H1 (cell line): ENCODE measurements around the gene SPOCK1. TPM values are rescaled to one million over a fixed set of nuclear protein-coding genes. Genes with fewer than 3 reads are reported as not detected.

Source experiments
- CTCF ChIA-PET: fragments of 300-600 bp; sonication (Branson Sonifier 250); formaldehyde crosslinking; loops from one replicate; lab custom pipeline; 2021; ENCODE audit not compliant: partially characterized antibody; lab: Charles Lee
- POLR2A ChIA-PET: fragments of 300-600 bp; sonication (Branson Sonifier 250); formaldehyde crosslinking; loops from one replicate; lab custom pipeline; 2021; ENCODE audit warnings: inconsistent platforms; ENCODE audit not compliant: partially characterized antibody; lab: Charles Lee
- DNase-seq, 2 experiments: peaks; one replicate each; pipeline versions ENCODE4 v3.0.0 to v3.0.0-alpha.2; 2010 to 2022; ENCODE audit warnings: low spot score in 2 of 2, low read depth in 1 of 2, mixed read lengths in 1 of 2
- FAIRE-seq: peaks from 2 replicates; lab custom pipeline; 2011; peaks lifted over from hg19 to GRCh38; lab: Jason Lieb, UNC
- H2AFZ ChIP-seq: 2 replicates; pipeline ENCODE4 v1.8.1; 2012; ENCODE audit warnings: low read length, inconsistent platforms
- H2AK5ac ChIP-seq: 2 replicates; pipeline ENCODE4 v1.6.1; 2013; ENCODE audit warnings: low read depth, low read length
- H2BK120ac ChIP-seq: replicated peaks from 2 replicates; pipeline ENCODE3; 2013; ENCODE audit warnings: low read depth, low read length, inconsistent platforms
- H2BK12ac ChIP-seq: 2 replicates; pipeline ENCODE4 v1.6.1; 2013; ENCODE audit warnings: low read depth, low read length
- H2BK15ac ChIP-seq: 2 replicates; pipeline ENCODE4 v1.6.1; 2013; ENCODE audit warnings: low read length
- H2BK20ac ChIP-seq: 2 replicates; pipeline ENCODE4 v1.6.1; 2013; ENCODE audit warnings: low read length
- H2BK5ac ChIP-seq: 2 replicates; pipeline ENCODE4 v1.6.1; 2013; ENCODE audit warnings: low read depth, low read length
- H3K14ac ChIP-seq: 2 replicates; pipeline ENCODE4 v1.6.1; 2013; ENCODE audit warnings: inconsistent platforms; ENCODE audit not compliant: insufficient read length
- H3K18ac ChIP-seq: 2 replicates; pipeline ENCODE4 v1.6.1; 2013; ENCODE audit warnings: low read length; ENCODE audit errors: extremely low read depth
- H3K23ac ChIP-seq: 2 replicates; pipeline ENCODE4 v1.6.1; 2013; ENCODE audit warnings: inconsistent platforms; ENCODE audit not compliant: insufficient read length
- H3K23me2 ChIP-seq: 2 replicates; pipeline ENCODE4 v1.6.1; 2013; ENCODE audit warnings: low read depth, low read length
- H3K27ac ChIP-seq: 2 replicates; pipeline ENCODE4 v1.6.1; 2011; ENCODE audit warnings: low read depth, low read length, inconsistent platforms
- H3K27me3 ChIP-seq, 4 experiments: replicated peaks in 1 of 4; 1 replicate in 1 of 4; 2 replicates in 3 of 4; pipeline versions ENCODE4 v1.6.1 to v1.8.1; 2011 to 2013; ENCODE audit warnings: low read length in 3 of 4, mild to moderate bottlenecking in 3 of 4, inconsistent platforms in 2 of 4, mixed read lengths in 2 of 4, moderate library complexity in 1 of 4; ENCODE audit not compliant: control insufficient read depth in 3 of 4, insufficient read depth in 3 of 4; ENCODE audit errors: extremely low read depth in 1 of 4
- H3K36me3 ChIP-seq, 4 experiments: 2 replicates each; pipeline versions ENCODE4 v1.6.1 to v1.8.1; 2011 to 2013; ENCODE audit warnings: mild to moderate bottlenecking in 4 of 4, low read length in 3 of 4, moderate library complexity in 2 of 4, control low read depth in 1 of 4, inconsistent platforms in 1 of 4; ENCODE audit not compliant: insufficient read depth in 4 of 4, control insufficient read depth in 2 of 4
- H3K4ac ChIP-seq: replicated peaks from 2 replicates; pipeline ENCODE3; 2013; ENCODE audit warnings: low read length, low read depth, mixed read lengths, inconsistent platforms; ENCODE audit not compliant: insufficient read length
- H3K4me1 ChIP-seq, 4 experiments: replicated peaks in 1 of 4; 1 replicate in 1 of 4; 2 replicates in 3 of 4; pipeline versions ENCODE4 v1.6.1 to v1.8.1; 2011 to 2013; ENCODE audit warnings: low read length in 3 of 4, inconsistent platforms in 2 of 4, mixed read lengths in 1 of 4; ENCODE audit not compliant: insufficient read depth in 4 of 4, control insufficient read depth in 3 of 4
- H3K4me2 ChIP-seq, 2 experiments: 2 replicates each; pipeline versions ENCODE4 v1.6.1 to v1.8.1; 2011 to 2013; ENCODE audit warnings: low read depth in 2 of 2, low read length in 2 of 2, control low read depth in 1 of 2, inconsistent platforms in 1 of 2, mild to moderate bottlenecking in 1 of 2; ENCODE audit not compliant: insufficient read depth in 1 of 2
- H3K4me3 ChIP-seq, 4 experiments: fragments of 200-600, 300-600 bp in 1 of 4; sonication (generic), shearing (Covaris generic), sonication (Bioruptor Twin) in 1 of 4; 2 replicates each; pipeline versions ENCODE4 v1.5.1 to v1.8.1; 2011 to 2016; ENCODE audit warnings: low read length in 4 of 4, low read depth in 3 of 4, control low read depth in 2 of 4, inconsistent platforms in 2 of 4, mild to moderate bottlenecking in 2 of 4, mixed read lengths in 1 of 4, moderate library complexity in 1 of 4; ENCODE audit not compliant: insufficient read depth in 2 of 4; ENCODE audit errors: extremely low read depth in 1 of 4
- H3K56ac ChIP-seq: replicated peaks from 2 replicates; pipeline ENCODE3; 2013; ENCODE audit warnings: low read depth, mild to moderate bottlenecking, mixed read lengths, low read length, inconsistent platforms; ENCODE audit not compliant: insufficient read length
- H3K79me1 ChIP-seq: 2 replicates; pipeline ENCODE4 v1.6.1; 2013; ENCODE audit warnings: low read depth, low read length, control low read depth
- H3K79me2 ChIP-seq, 2 experiments: 2 replicates each; pipeline versions ENCODE4 v1.6.1 to v1.8.1; 2012 to 2013; ENCODE audit warnings: low read length in 2 of 2, mild to moderate bottlenecking in 2 of 2, inconsistent platforms in 1 of 2; ENCODE audit not compliant: insufficient read depth in 2 of 2, control insufficient read depth in 1 of 2
- H3K9ac ChIP-seq, 4 experiments: replicated peaks in 1 of 4; 1 replicate in 1 of 4; 2 replicates in 3 of 4; pipeline versions ENCODE4 v1.6.1 to v1.8.1; 2011 to 2013; ENCODE audit warnings: low read depth in 3 of 4, low read length in 3 of 4, control low read depth in 2 of 4, mild to moderate bottlenecking in 2 of 4, moderate library complexity in 2 of 4, inconsistent platforms in 1 of 4; ENCODE audit errors: extremely low read depth in 1 of 4
- H3K9me3 ChIP-seq, 2 experiments: 2 replicates each; pipeline versions ENCODE4 v1.6.1 to v1.8.1; 2012 to 2013; ENCODE audit warnings: mild to moderate bottlenecking in 2 of 2, moderate library complexity in 2 of 2, control low read depth in 1 of 2, inconsistent platforms in 1 of 2, low read depth in 1 of 2, low read length in 1 of 2, mixed read lengths in 1 of 2; ENCODE audit not compliant: insufficient read depth in 2 of 2
- H4K20me1 ChIP-seq, 2 experiments: replicated peaks in 1 of 2; 2 replicates each; pipeline versions ENCODE3 to v1.8.1; 2011 to 2013; ENCODE audit warnings: inconsistent platforms in 2 of 2, low read length in 2 of 2, mild to moderate bottlenecking in 1 of 2; ENCODE audit not compliant: insufficient read depth in 2 of 2, control insufficient read depth in 1 of 2
- H4K5ac ChIP-seq: 2 replicates; pipeline ENCODE4 v1.6.1; 2013; ENCODE audit warnings: low read length, low read depth, mixed read lengths, inconsistent platforms; ENCODE audit not compliant: insufficient read length
- H4K8ac ChIP-seq: 2 replicates; pipeline ENCODE4 v1.8.0; 2013; ENCODE audit warnings: mild to moderate bottlenecking, moderate library complexity, low read length, inconsistent platforms; ENCODE audit not compliant: insufficient read depth; ENCODE audit errors: extremely low read depth
- H4K91ac ChIP-seq: replicated peaks from 2 replicates; pipeline ENCODE3; 2013; ENCODE audit warnings: low read length, mixed read lengths, inconsistent platforms; ENCODE audit not compliant: insufficient read length
- CTBP2 ChIP-seq: IDR thresholded peaks from 2 replicates; pipeline ENCODE4 v1.7.0; 2011; ENCODE audit warnings: borderline replicate concordance, mild to moderate bottlenecking, moderate library complexity, mixed read lengths, low read length; ENCODE audit not compliant: insufficient read depth, insufficient read length
- NANOG ChIP-seq: IDR thresholded peaks from 2 replicates; pipeline ENCODE4 v1.6.1; 2011; ENCODE audit warnings: low read length, low read depth, mild to moderate bottlenecking, inconsistent platforms; ENCODE audit not compliant: insufficient read depth, poor library complexity, severe bottlenecking
- POLR2AphosphoS5 ChIP-seq: IDR thresholded peaks from 2 replicates; pipeline ENCODE4 v1.6.1; 2011; ENCODE audit warnings: low read depth, low read length
- SIN3A ChIP-seq, 2 experiments: IDR thresholded peaks in 1 of 2; conservative IDR thresholded peaks in 1 of 2; 2 replicates each; pipeline ENCODE4 v1.6.1; 2011 to 2012; ENCODE audit warnings: low read length in 2 of 2, improper control_type of control experiment in 1 of 2, low read depth in 1 of 2, mild to moderate bottlenecking in 1 of 2
- SP1 ChIP-seq: IDR thresholded peaks from 2 replicates; pipeline ENCODE4 v1.6.1; 2011; ENCODE audit warnings: low read depth, low read length
- TAF1 ChIP-seq: IDR thresholded peaks from 2 replicates; pipeline ENCODE4 v1.6.1; 2011; ENCODE audit warnings: mild to moderate bottlenecking, low read depth, low read length
- TCF12 ChIP-seq: IDR thresholded peaks from 2 replicates; pipeline ENCODE4 v1.6.1; 2011; ENCODE audit warnings: low read depth, mild to moderate bottlenecking, low read length
- WGBS, 2 experiments: shearing (Covaris generic) in 1 of 2; methylation state at CpG; one replicate each; pipeline versions ENCODE4 v1.1.6 to v1.1.7; 2013 to 2015; ENCODE audit warnings: low lambda C conversion rate in 2 of 2, mixed read lengths in 2 of 2, inconsistent platforms in 1 of 2, low coverage in 1 of 2, missing lambda C conversion rate in 1 of 2; ENCODE audit not compliant: insufficient replicate concordance in 2 of 2, insufficient coverage in 1 of 2, insufficient read length in 1 of 2; ENCODE audit errors: extremely low coverage in 1 of 2, missing lambda C conversion rate in 1 of 2; 5-methylcytosine and 5-hydroxymethylcytosine counted together
- polyA plus RNA-seq, 7 experiments: library from polyadenylated mRNA; depleted of rRNA in 3 of 7; stranded (reverse) in 5 of 7; unstranded in 2 of 7; fragments of >200 nt in 5 of 7; fragments of 200-250 nt in 2 of 7; gene quantifications; 1 replicate in 5 of 7; 2 replicates in 1 of 7; 4 replicates in 1 of 7; pipeline versions ENCODE4 v1.2.1 to v1.2.3, GENCODE V29; 2011 to 2013; ENCODE audit warnings: missing spikeins in 2 of 7, mixed read lengths in 2 of 7
- total RNA-seq: library from RNA; stranded (reverse); fragmentation: NEBNext Ultra II Directional; extraction: Animal tissue kit (Norgen Biotek cat#: 25700); gene quantifications from 2 replicates; pipeline ENCODE4 v1.2.1, GENCODE V29; 2021
- TF ChIP-seq, protein P1 (sequence below): IDR thresholded peaks from 2 replicates; pipeline ENCODE4 v1.6.1; 2011; ENCODE audit warnings: low read depth, mild to moderate bottlenecking, low read length; ENCODE audit not compliant: insufficient read depth
- TF ChIP-seq, protein P2 (sequence below): IDR thresholded peaks from 2 replicates; pipeline ENCODE4 v1.6.1; 2012; ENCODE audit warnings: inconsistent platforms

The SPOCK1 gene
- total and polyA plus RNA-seq, 2 of the 8 experiments (the other 6 are each of a cell fraction or from before 2014, with no cell fraction given) = 6.9 to 18.1 TPM

DNA sequence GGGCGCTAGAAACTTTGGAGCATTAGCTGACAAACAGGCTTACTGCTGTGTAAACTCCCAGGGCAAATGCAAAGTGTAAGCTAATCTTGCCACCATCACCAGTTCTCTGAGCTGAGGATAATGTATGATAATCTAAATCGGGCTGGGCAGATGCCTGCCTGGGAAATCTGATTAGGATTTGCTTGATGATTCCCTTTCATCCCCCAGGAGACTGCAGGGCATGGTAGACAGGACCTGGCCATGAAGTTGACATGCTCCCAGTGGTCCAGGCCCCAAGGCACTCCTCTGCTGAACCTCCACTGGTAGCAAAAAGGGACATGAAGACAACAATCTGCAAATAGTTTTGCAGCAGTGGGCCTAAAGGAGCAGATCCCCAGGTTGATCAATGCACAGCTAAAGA, 317.5 kb downstream of the SPOCK1 start:
- DNase-seq = no peak
- TF ChIP-seq TAF1 (no peak), NANOG (no peak), SP1 (no peak), TCF12 (no peak), SIN3A (conservative IDR thresholded peaks at IDR 0.05 in 1 of 2, IDR thresholded peaks at IDR 0.05 in 1 of 2; ENCODE audit: low read depth in 1 of 2, low read length in 2 of 2) (no peak), POLR2AphosphoS5 (no peak), CTBP2 (no peak)
- TF ChIP-seq, protein P1, sequence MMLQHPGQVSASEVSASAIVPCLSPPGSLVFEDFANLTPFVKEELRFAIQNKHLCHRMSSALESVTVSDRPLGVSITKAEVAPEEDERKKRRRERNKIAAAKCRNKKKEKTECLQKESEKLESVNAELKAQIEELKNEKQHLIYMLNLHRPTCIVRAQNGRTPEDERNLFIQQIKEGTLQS = no peak
- TF ChIP-seq, protein P2, sequence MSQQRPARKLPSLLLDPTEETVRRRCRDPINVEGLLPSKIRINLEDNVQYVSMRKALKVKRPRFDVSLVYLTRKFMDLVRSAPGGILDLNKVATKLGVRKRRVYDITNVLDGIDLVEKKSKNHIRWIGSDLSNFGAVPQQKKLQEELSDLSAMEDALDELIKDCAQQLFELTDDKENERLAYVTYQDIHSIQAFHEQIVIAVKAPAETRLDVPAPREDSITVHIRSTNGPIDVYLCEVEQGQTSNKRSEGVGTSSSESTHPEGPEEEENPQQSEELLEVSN = no peak
- ChIA-PET POLR2A (no interaction called here), CTCF (interaction anchor here (1.0 to 1.7 kb wide), 4 partner anchors 15 to 106 kb away, joined by 3 to 7 read pairs (median 4); no protein-coding TSS in a partner anchor)
- Histone ChIP-seq H4K8ac (no peak overlapping the region), H2BK20ac (no peak overlapping the region), H2BK15ac (no peak overlapping the region), H3K56ac (no peak overlapping the region), H3K27me3 (no peaks in the 10 kb centered on the region), H3K14ac (no peak overlapping the region), H4K5ac (no peak overlapping the region), H3K18ac (no peak overlapping the region), H2AFZ (no peak overlapping the region), H3K9ac (no peak overlapping the region), H3K9me3 (no peaks in the 10 kb centered on the region), H2BK12ac (no peak overlapping the region), H3K4me2 (no peak overlapping the region), H3K27ac (no peak overlapping the region), H3K79me1 (no peaks in the 10 kb centered on the region), H2AK5ac (no peak overlapping the region), H3K23me2 (no peaks in the 10 kb centered on the region), H3K4ac (no peak overlapping the region), H4K20me1 (no peaks in the 10 kb centered on the region), H3K36me3 (no peaks in the 10 kb centered on the region), H3K79me2 (no peaks in the 10 kb centered on the region), H3K4me3 (no peak overlapping the region), H4K91ac (no peak overlapping the region), H3K4me1 (no peaks in the 10 kb centered on the region), H3K23ac (no peak overlapping the region), H2BK120ac (no peak overlapping the region), H2BK5ac (no peak overlapping the region)
- 88% methylated on average over 2 of the region's 2 CpGs; no CpG with 5 or more reads in 1 of the 2 experiments for WGBS, 2 experiments
- no peak for FAIRE-seq
